ACHN (cell line): ENCODE results near the gene ZNF189.

Experiments
- DNase-seq: peaks from one replicate; pipeline ENCODE4 v3.0.0-alpha.2; 2015
- in situ Hi-C: cut with HindIII; loops from 2 replicates; pipeline ENCODE4 v1.10.0; 2017; ENCODE audit warnings: low sequenced_read_pairs, low pct_ligation_motif_present, low pct_unique_long_range_greater_than_20kb

The ZNF189 gene

DNA sequence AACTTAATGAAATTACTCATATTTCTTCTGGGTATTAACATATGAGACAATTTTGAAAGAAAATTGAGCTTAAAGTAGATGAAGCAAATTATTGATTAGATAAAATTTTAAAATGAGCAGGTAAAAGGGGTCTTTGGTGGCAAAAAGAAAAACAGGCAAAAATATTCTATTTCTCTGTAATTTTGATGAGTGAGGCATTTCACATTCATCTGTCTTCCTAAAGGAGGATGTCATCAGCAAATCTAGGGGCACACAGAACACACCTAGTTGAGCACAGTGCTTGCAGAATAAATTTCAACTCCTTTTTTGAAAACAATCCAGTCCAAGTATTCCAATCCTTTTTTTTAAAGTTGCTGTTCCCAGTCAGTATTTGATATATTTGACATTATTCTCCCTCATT, 16.2 kb downstream of the ZNF189 start:
- DNase-seq = no peak
- in situ Hi-C loops = no loop called here

DNA sequence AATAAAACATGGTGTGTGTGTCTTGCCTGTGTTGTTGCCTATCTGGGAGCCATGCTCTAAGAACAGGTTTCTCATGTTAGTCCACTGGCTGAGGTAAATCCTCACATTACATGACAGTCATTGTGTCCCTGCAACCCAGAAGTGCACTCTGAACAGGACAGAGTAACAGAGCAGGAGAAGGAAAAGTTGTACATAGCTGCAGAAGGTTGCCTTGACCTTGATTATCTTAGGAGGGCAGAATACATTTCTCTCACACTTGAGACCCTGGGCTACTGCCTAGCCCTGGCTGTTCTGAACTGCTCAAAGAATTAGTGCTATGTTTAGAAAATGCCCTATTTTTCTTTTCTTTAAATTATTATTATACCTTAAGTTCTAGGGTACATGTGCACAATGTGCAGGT, 16.9 kb downstream of the ZNF189 start:
- in situ Hi-C loops = no loop called here

DNA sequence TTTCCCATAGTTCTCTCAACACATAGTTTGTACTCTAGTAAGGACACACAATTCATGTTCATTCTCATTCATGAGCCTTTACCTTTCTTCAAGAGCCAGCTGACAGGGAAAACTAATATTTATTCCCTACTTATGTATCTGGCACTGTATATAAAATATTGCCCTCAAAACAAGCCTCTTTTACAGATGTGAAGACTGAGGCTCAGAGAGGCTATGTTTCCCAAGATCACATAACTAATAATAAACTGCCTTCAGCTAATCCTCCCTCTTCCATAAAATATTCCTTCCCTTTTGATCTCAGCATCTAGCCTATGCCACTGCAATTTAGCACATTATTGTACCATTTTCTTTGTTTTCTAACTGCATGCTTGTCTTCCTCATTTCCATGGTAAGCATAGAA, 18.7 kb downstream of the ZNF189 start:
- DNase-seq = no peak
- in situ Hi-C loops = no loop called here

More for the DNA sequence above, 16.9 kb downstream of the ZNF189 start:
- no peak for DNase-seq

DNA sequence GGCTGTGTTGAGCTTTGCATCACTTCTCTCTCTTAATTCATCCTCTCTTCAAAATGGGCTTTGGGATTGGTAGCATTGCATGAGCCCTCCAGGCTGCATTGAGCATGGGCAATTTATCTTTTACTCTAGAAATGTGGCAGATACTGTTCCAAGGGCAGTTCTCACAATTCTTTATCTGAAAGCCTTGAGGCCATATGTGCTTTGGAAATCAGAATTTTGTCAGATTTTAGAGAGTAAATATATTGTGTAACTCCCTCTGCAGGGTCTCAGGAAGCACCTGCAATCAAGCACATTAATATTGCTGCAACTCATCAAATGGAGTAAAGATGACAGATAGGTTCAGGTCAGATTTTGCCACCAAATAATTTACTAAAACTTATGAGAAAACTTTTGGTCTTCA, 19.3 kb downstream of the ZNF189 start:
- in situ Hi-C loops = no loop called here
- DNase-seq = no peak

DNA sequence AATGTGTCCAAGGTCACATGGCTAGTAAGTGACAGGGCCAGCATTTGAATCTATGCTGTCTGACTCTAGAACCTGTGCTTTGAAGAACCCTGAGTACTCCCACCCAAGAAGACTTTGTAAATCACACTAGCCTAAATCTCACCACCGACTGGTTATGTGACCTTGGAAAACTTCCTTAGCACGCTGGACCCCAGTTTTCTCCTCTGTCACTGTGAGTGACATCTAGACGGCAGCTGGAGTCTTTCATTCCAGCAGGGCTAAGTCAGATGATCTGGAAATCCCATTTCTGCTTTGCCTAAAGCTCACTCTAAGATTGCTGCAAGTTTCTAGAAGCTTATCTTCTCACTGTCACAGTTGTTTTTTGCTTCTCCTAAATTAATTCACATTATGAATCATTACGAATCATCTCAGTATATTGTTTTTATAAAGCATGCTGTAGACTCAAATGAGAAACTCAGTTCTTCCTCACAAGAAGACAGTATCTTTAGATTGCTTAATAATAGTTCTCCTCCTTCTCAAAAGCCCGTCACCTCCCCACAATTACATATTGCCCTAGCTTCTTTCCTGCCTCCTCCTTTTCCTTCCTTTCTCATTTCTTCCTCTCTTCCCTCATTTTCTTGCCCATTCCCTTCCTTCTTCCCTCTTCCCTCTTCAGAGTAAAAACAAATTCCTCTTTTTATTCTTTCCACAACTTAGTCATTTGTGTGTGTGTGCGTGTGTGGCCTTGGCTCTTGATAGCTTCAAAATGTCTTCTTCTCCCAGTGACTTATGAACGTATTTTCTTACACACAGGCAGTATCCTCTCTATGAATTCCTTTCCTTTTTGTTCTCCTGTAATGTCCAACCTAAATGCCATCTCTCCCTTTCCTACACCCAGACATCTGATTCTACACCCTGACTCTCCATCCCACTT, 20.1 kb downstream of the ZNF189 start:
- in situ Hi-C loops = no loop called here
- DNase-seq = no peak

DNA sequence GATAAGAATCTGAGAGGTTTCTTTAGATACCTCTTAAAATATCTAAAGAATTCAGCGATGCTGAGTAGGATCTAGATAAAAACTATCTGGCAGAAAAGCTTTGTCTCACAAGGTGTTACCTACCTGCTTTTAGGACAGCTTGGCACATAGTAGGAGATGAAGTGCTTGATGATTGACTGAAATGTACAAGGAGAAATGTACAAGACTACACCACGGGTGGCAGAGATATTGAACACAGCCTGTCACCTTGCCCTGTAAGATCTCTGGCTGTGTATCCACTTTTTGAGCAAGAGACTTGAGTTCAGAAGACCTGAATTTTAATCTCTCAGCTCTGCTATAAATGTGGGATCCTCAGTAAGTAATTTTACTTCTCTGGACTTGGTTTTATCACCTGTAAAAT, 21.2 kb downstream of the ZNF189 start:
- no peak for DNase-seq
- in situ Hi-C loops = no loop called here

DNA sequence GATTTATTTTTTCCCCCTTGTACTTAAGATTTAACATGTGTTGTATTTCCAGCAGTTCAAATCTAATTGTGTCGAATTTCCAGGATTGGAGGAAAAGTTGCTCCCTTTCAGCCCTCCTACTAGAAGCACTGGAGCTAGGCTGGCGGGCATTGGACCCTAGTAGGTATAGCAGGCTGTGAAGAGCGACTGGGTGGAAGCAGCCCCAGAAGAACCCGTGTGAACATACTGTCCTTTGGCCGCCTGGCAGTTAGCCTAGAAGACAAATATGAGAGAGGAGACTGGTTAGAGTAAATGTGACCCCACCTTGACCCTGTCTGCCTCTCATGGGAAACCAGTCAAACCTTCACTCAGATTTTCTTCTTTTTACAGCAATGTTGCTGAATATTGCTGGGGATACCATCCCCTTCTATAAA, 23.0 kb downstream of the ZNF189 start:
- in situ Hi-C loops = no loop called here
- DNase-seq = no peak

DNA sequence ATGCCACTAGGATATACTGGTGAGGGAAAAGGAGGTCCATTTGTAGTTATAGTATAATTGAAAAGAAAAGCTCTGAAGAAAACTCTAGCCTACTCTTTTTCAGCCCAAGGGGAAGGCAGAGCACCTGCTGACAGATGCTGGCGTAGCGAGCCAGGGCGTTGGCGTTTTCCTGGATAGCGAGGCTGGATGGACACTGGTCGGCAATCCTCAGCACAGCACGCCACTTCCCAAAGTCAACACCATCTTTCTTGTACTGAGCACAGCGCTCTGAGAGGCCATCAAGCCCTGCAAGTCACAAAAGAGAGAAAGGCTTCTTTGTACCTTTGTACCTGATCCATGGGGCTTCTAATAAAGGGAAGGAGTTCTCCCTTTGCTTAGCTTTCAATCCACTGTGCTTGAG, 28.7 kb downstream of the ZNF189 start:
- in situ Hi-C loops = no loop called here
- DNase-seq = no peak

DNA sequence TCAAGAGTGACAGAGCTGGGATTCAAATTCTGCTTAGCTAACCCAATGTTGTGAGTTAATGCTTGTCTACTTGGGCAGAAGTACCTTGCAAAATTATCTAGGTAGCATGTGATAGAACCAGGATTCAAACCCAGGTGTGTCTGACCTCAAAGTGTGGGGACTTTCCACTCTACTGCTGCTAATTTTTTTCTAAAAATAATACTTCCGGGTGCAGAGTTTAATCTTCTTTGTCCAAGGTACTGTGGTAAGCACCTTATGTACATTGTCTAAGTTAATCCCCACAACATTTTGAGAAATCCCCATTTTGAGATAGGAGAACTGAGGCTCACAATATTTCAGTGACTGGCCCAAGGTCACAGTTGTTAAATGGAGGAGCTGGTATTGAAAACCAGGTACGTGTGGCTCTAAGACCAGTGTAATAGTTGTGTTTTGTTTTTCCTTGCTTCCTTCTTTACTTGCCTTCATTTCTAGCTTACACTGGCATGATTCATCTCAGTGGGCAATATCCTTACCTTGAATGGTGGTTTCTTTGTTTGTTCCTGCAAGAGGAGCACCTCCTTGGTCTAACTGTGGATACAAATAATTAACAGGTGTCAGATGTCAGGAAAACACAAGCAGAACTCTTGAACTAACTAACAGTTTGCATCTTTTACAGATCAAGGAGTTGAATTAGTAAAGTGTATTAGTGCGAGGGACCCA, 29.5 kb downstream of the ZNF189 start:
- in situ Hi-C loops = no loop called here
- no peak for DNase-seq

DNA sequence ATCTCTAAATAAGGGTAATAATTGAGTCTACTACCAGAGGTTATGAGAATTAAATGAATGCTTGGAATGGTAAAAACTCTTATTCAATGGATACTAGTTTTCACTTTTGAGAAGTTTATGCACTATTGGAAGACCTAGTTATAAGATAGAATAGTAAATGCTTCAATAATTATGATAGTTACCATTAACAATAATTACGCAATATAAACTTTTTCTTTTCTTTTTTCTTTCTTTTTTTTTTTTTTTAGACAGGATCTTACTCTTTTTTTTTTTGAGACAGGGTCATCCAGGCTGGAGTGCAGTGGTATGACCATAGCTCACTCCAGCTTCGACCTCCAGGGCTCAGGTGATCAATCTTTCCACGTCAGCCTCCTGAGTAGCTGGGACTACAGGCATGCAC, 30.3 kb downstream of the ZNF189 start:
- DNase-seq = no peak
- in situ Hi-C loops = no loop called here

DNA sequence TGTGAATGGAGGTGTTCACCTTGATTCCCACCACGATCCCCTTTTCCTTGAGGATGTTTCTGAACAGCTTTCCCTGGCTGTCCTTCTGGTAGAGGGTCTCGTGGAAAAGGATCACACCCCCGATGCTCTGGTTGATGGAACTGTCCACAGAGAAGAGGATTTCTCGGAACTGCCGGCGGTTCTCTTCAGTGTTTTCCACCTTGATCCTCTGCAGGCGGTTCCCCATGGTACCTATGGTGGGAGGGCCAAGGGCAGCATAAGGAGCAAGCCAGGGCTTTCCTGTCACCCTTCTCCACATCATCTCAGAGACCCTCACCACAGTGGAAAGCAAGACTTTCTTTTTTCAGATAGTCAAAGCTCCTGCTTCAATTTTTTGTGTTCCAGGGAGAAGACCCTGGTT, 31.1 kb downstream of the ZNF189 start:
- in situ Hi-C loops = no loop called here
- DNase-seq = no peak

DNA sequence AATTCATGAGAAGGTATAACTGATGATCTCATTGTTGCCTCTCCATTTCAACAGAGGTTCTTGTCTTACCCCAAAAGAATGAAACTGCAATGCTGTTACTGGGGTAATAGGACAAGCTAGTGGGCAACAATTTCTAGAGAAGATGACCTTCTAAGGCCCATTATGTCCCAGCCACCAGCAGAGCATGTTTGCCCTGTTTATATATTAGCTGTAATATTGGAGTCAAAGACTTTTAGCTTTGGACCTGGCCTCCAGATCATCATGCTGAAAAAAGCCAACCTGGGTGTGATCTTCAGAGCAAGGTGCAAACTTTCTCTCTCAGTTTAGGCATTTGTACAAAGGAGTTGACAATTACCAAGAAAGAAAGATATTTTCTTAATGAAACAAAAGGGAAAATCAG, 33.5 kb downstream of the ZNF189 start:
- DNase-seq = no peak
- in situ Hi-C loops = no loop called here

DNA sequence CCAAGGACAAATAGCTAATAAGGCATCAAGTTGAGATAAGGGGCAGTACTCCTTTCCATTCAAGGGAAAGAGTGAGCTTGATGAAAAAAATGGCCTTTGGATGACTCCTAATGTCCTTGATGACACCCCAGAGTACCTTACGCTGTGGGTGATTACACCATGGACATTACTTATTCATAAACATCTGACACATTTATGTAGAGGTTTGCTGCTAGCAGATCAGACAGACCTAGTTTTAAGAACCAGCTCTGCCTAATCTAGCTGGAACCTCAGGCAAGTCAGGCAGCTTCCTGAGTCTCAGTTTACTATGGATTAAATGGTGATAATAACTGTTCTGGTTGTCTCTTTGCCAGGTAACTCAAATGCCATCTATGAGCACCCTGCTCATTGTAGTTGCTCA, 34.1 kb downstream of the ZNF189 start:
- no peak for DNase-seq
- in situ Hi-C loops = no loop called here

DNA sequence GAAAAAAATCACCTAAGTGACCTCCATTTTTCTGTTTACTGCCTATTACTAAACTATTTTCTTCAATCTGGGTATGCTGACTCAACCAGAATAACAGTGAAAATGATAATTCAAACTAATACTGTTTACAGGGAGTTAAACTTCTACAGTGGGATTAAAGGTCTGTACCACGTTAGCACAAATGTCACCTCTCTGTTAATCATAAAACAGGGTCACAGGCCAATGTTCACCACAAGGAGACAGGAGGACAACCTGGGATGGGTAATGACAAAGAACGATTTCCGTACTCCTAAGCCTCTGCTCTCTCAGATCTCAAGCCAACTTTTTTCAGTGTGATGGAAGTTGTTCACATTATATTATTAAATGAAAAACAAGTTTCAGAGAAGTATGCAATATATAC, 34.6 kb downstream of the ZNF189 start:
- no peak for DNase-seq
- in situ Hi-C loops = no loop called here

DNA sequence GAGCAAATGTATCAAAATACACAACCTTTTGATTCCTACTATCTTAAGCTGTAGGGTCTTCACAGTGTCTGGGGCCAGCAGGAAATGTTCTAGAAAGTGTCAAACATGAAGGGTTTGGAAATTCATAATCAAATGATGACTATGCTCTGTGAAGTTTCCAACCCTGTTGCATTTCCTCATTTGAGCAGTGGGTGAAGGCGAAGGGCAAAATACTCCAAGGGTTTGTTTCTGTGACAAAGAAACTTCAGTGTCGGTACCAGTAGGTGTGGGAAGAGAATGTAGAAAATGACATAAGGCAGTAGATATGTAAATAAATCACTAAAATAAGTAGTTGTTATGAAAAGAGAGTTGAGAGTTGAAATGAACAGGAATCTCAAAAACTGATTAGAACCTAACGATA, 36.3 kb downstream of the ZNF189 start:
- DNase-seq = no peak
- in situ Hi-C loops = no loop called here

DNA sequence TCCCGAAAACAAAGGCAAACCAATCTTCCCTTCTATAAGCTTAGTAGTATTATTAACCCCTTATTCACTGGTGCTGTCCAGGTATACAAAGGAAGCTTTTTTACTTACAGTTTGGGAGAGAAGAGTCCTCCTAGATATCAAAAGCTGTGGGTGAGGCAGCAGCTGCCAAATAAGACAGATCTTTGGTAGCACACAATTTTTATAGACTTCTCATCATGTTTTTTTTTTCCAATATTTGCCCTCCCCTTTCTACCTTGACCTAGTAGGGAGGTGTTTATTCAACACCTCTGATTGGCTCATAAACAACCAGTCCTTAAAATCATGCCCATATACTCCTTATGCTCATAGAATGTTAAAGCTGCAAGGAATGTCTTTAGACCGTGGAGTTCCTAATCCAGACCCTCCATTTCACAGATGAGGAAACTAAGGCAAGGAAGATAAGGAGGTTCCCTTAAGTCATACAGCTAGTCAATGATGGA, 37.0 kb downstream of the ZNF189 start, which contains the start of gene ALDOB:
TSS of gene ALDOB (minus strand) at position 174 of the 479 bp plus-strand sequence. CDS start 4,887 bp downstream, outside the sequence.
- in situ Hi-C loops = no loop called here
- DNase-seq = no peak

DNA sequence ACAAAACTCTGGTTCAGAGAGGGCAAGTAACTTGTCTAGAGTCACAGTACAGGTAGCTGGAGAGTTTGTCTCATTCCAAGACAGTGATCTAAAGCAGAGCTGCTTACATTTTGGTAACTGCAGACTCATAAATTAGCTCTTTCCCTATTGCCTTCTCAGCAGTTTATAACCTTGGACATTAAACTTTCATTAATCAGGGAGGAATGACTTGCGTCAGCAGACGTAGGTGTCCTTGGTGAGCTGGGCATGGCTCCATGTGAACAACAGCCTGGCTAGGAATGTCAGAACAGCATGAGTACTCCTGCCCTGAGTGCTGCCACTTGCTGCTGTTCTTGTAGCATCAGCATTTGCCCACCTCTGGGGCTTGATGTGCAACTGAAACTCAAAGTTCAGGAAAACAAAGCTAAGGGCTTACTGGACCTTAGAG, 39.2 kb downstream of the ZNF189 start:
- no peak for DNase-seq
- in situ Hi-C loops = no loop called here

DNA sequence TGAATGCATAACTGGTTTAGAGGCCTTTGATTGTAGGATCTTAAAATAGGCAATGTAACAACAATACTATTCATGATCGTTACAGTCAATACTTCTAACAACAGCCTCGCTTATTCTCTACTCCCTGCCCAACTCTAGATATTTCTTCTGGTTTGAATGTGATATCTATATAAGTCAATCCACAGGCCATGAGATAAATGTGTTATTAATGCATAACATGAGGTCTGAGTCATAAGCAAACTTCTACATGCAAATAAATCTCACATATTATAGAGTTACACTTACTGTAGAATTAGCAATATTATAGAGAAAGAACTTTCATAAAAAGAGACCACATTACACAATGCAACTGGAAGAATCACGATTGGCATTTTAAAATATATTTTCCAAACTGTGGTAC, 39.9 kb downstream of the ZNF189 start:
- in situ Hi-C loops = no loop called here
- DNase-seq = no peak

DNA sequence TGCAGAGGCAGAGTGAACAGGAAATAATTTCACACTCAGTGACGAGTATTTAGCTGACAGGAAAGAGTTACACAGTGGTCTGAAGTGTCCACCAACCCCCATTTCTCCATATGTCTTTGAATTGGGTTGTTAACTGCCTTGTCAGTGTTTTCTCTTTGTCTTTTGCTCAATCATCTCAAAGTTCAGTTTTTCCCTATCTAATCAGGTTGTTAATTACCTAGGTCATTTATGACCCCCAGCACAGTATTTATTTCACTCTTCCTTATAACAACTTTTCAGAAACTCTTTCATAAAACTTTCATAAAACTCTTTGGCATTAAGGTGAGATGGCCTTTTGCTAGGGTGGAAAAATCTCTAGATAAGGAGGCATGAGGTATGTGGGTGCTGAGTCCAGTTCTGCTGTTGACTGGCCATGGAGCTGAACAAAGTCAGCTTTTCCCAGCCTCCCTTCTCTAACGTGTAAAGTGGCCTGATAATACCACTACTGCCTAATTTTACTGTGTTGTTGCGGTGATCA, 42.1 kb downstream of the ZNF189 start:
- DNase-seq = no peak
- in situ Hi-C loops = no loop called here
